ENCODE results near the gene TRIM7.

The TRIM7 gene

GRCh38 chr5:181221792-181222629 lies 17.0 kb upstream of the TRIM7 start:
- Histone ChIP-seq H3K27ac (peak overlapping the region; percentile 92), H3K4me3 (ENCODE audit: low read depth, low read length) (peak overlapping the region; percentile 98), H3K36me3 (ENCODE audit: control insufficient read depth, insufficient read depth, low read length) (no peaks in the 10 kb centered on the region), H3K9ac (no peak overlapping the region), H3K4me2 (ENCODE audit: low read length) (peak overlapping the region; percentile 85), H3K4me1 (peaks cover 7% of the 10 kb centered on the region), H3K27me3 (ENCODE audit: control insufficient read depth, insufficient read depth, low read length) (no peaks in the 10 kb centered on the region), H2AFZ (peak overlapping the region; percentile 87), H3K79me2 (peaks cover 3% of the 10 kb centered on the region), H3K9me3 (ENCODE audit: control insufficient read depth, low read length) (no peaks in the 10 kb centered on the region)
- TF ChIP-seq, protein P1, sequence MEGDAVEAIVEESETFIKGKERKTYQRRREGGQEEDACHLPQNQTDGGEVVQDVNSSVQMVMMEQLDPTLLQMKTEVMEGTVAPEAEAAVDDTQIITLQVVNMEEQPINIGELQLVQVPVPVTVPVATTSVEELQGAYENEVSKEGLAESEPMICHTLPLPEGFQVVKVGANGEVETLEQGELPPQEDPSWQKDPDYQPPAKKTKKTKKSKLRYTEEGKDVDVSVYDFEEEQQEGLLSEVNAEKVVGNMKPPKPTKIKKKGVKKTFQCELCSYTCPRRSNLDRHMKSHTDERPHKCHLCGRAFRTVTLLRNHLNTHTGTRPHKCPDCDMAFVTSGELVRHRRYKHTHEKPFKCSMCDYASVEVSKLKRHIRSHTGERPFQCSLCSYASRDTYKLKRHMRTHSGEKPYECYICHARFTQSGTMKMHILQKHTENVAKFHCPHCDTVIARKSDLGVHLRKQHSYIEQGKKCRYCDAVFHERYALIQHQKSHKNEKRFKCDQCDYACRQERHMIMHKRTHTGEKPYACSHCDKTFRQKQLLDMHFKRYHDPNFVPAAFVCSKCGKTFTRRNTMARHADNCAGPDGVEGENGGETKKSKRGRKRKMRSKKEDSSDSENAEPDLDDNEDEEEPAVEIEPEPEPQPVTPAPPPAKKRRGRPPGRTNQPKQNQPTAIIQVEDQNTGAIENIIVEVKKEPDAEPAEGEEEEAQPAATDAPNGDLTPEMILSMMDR (IDR thresholded peaks at IDR 0.05): no peak

DNA sequence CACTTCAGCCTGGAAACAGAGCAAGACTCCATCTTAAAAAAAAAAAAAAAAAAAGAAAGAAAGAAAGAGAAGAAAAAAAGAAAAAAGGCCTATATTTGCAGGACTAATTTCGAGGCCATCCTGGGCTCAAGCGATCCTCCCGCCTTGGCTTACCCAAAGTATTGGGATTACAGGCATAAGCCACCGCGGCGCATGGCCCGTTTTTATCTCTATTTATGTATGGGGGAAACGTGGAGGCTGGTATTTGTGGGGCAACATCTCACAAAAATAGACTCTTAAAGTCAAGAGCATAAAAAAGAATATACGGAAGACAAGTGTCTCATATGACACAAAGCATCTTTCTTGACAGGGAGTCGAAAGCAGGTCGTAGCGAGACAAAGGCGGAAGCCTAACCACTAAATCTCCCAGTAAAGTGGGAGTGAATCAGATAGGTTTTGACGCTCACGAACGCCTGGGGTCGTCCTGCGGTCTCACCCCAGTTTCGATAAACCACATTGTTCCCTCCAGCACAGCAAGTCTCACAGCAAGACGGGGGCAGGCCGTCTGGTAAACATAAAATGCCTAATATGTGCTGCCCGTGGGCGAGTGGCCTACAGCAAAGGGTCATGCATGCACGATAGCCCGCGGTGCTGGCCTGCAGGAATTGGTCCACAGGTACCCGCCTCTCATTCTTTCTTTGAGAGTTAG lies 16.3 kb upstream of the TRIM7 start:
- Histone ChIP-seq H3K36me3 (ENCODE audit: control insufficient read depth, insufficient read depth, low read length) (no peaks in the 10 kb centered on the region), H3K4me2 (ENCODE audit: low read length) (no peak overlapping the region), H2AFZ (no peak overlapping the region), H3K79me2 (peaks cover 3% of the 10 kb centered on the region), H3K27ac (peak overlapping the region; percentile 92), H3K27me3 (ENCODE audit: control insufficient read depth, insufficient read depth, low read length) (no peaks in the 10 kb centered on the region), H3K9ac (no peak overlapping the region), H3K9me3 (ENCODE audit: control insufficient read depth, low read length) (no peaks in the 10 kb centered on the region), H3K4me3 (ENCODE audit: low read depth, low read length) (no peak overlapping the region), H3K4me1 (peaks cover 7% of the 10 kb centered on the region)
- TF ChIP-seq, protein P1 (IDR thresholded peaks at IDR 0.05): no peak

- H3K9me3 ChIP-seq (ENCODE audit: control insufficient read depth, low read length): no peaks in the 10 kb centered on the region
- no peaks in the 10 kb centered on the region for H3K27me3 ChIP-seq (ENCODE audit: control insufficient read depth, insufficient read depth, low read length)
- peaks cover 3% of the 10 kb centered on the region for H3K79me2 ChIP-seq
- no peak overlapping the region for H3K4me3 ChIP-seq (ENCODE audit: low read depth, low read length)
- TF ChIP-seq, protein P1 (IDR thresholded peaks at IDR 0.05): no peak
- no peak overlapping the region for H3K4me2 ChIP-seq (ENCODE audit: low read length)
- no peak overlapping the region for H3K9ac ChIP-seq
- no peak overlapping the region for H2AFZ ChIP-seq
- H3K36me3 ChIP-seq (ENCODE audit: control insufficient read depth, insufficient read depth, low read length): no peaks in the 10 kb centered on the region
- H3K4me1 ChIP-seq: peaks cover 7% of the 10 kb centered on the region
- H3K27ac ChIP-seq: no peak overlapping the region
Measured at GRCh38 chr5:181220178-181220515, 15.2 kb upstream of the TRIM7 start.

GRCh38 chr5:181219262-181220177 lies 14.5 kb upstream of the TRIM7 start:
- Histone ChIP-seq H3K27ac (no peak overlapping the region), H2AFZ (no peak overlapping the region), H3K36me3 (ENCODE audit: control insufficient read depth, insufficient read depth, low read length) (no peaks in the 10 kb centered on the region), H3K9me3 (ENCODE audit: control insufficient read depth, low read length) (no peaks in the 10 kb centered on the region), H3K27me3 (ENCODE audit: control insufficient read depth, insufficient read depth, low read length) (no peaks in the 10 kb centered on the region), H3K4me2 (ENCODE audit: low read length) (no peak overlapping the region), H3K4me1 (peaks cover 3% of the 10 kb centered on the region), H3K9ac (no peak overlapping the region), H3K79me2 (peaks cover 3% of the 10 kb centered on the region), H3K4me3 (ENCODE audit: low read depth, low read length) (no peak overlapping the region)
- TF ChIP-seq, protein P1 (IDR thresholded peaks at IDR 0.05): no peak
